CD4-positive, alpha-beta T cell (primary cell): ENCODE data around the gene WIPF1. TPM values are rescaled to one million over a fixed set of nuclear protein-coding genes. Genes with fewer than 3 reads are reported as not detected.
A peak's percentile ranks its signal among the peaks of the same experiment; 100 is the strongest.

Experiments used
- ATAC-seq: fragments of 200-7000 bp; cut with Tn5 transposase; one replicate; pipeline ENCODE4 v1.10.0; 2022; ENCODE audit warnings: mild to moderate bottlenecking; ENCODE audit not compliant: poor library complexity
- CTCF ChIA-PET: fragments of 350-600 bp; sonication (Branson Sonifier 250); formaldehyde crosslinking; loops from one replicate; lab custom pipeline; 2021; ENCODE audit warnings: antibody characterized with exemption, inconsistent platforms; lab: Charles Lee
- POLR2A ChIA-PET: fragments of 350-600 bp; sonication (Branson Sonifier 250); formaldehyde crosslinking; loops from one replicate; lab custom pipeline; 2021; ENCODE audit warnings: antibody characterized with exemption, inconsistent platforms; lab: Charles Lee
- DNase-seq, 14 experiments: peaks; one replicate each; pipeline ENCODE4 v3.0.0-alpha.2; 2013 to 2020; ENCODE audit warnings: mixed read lengths in 2 of 14
- H3K27ac ChIP-seq, 2 donors: one replicate each; pipeline versions ENCODE4 v1.5.1 to v1.7.0; 2013; ENCODE audit warnings: low read length in 2 of 2, low read depth in 1 of 2, mild to moderate bottlenecking in 1 of 2
- H3K27me3 ChIP-seq, 2 experiments: 1 replicate in 1 of 2; 2 replicates in 1 of 2; pipeline versions ENCODE4 v1.6.1 to v1.7.0; 2013; ENCODE audit warnings: low read length in 2 of 2, control low read depth in 1 of 2, mild to moderate bottlenecking in 1 of 2, moderate library complexity in 1 of 2; ENCODE audit not compliant: insufficient read depth in 2 of 2, control insufficient read depth in 1 of 2
- H3K36me3 ChIP-seq: one replicate; pipeline ENCODE4 v1.6.1; 2013; ENCODE audit warnings: low read length, control low read depth; ENCODE audit not compliant: insufficient read depth
- H3K4me1 ChIP-seq: one replicate; pipeline ENCODE4 v1.6.1; 2013; ENCODE audit warnings: low read length, control low read depth; ENCODE audit not compliant: insufficient read depth
- H3K4me3 ChIP-seq: one replicate; pipeline ENCODE4 v1.5.1; 2013; ENCODE audit warnings: mild to moderate bottlenecking, low read length, moderate library complexity
- H3K9me3 ChIP-seq, 2 experiments: 1 replicate in 1 of 2; 2 replicates in 1 of 2; pipeline versions ENCODE4 v1.6.1 to v1.7.0; 2013; ENCODE audit warnings: low read length in 2 of 2, mild to moderate bottlenecking in 2 of 2, control low read depth in 1 of 2, moderate library complexity in 1 of 2; ENCODE audit not compliant: control insufficient read depth in 1 of 2, insufficient read depth in 1 of 2
- H3K27ac Mint-ChIP-seq: one replicate; pipeline ENCODE4 v1.8.0; 2020; ENCODE audit warnings: mixed read lengths
- H3K27me3 Mint-ChIP-seq: one replicate; pipeline ENCODE4 v1.8.0; 2021; ENCODE audit warnings: mixed read lengths
- H3K36me3 Mint-ChIP-seq: one replicate; pipeline ENCODE4 v1.8.0; 2021; ENCODE audit warnings: low read depth, mixed read lengths
- H3K4me1 Mint-ChIP-seq: one replicate; pipeline ENCODE4 v1.8.0; 2021; ENCODE audit warnings: low read depth, mixed read lengths
- H3K4me3 Mint-ChIP-seq: one replicate; pipeline ENCODE4 v1.8.0; 2020; ENCODE audit warnings: mild to moderate bottlenecking, mixed read lengths
- H3K9me3 Mint-ChIP-seq: one replicate; pipeline ENCODE4 v1.8.0; 2020; ENCODE audit warnings: mixed read lengths
- intact Hi-C, 2 experiments: fragments of 100-400 bp; cut with DNase I in 1 of 2; cut with micrococcal nuclease in 1 of 2; formaldehyde crosslinking; loops; one replicate each; pipeline versions ENCODE4 v1.15.1 to v1.9.0; 2023 to 2025; cut with DNase I, micrococcal nuclease
- total RNA-seq, 174 experiments: library from RNA in 2 of 174; stranded (reverse) in 2 of 174; gene quantifications; one replicate each; pipeline ENCODE4 v1.2.3 and lab custom pipeline; 2021 to 2026
- TF ChIP-seq, protein P1 (sequence below): fragments of 200-600 bp; IDR thresholded peaks from one replicate; pipeline ENCODE4 v1.8.0; 2022; ENCODE audit warnings: antibody characterized with exemption, mild to moderate bottlenecking

The WIPF1 gene
- total RNA-seq, 2 experiments from 2014 or later: 237 to 264 TPM

DNA sequence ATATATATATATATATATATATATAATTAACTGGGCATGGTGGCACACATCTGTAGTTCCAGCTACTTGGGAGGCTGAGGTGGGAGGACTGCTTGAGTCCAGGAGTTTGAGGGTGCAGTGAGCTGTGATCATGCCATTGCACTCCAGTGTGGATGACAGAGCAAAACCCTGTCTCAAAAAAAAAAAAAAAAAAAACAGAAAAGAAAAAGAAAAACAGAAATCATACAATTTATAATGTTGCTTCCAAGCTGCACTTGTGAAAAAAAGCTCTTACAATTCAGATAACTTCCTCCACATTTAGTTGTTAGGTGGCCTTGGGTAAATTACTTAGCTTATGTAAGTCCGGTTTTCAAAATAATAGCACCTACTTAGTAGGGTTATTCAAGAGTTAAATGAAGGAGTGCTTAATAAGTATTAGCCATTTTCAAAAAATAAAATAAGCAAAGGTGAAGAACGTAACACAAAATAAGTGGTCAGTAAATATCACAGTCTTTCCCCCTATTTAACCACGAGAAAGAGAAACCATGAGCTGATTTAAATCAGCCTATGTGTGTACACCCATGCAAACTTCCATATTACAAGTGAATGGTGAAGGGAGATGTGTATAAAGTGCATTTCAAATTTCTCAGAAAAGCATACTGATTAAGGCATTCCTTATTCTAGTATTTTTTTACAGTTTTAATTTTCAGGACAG, 2.3 kb downstream of the WIPF1 start:
- H3K36me3 ChIP-seq: peaks cover 20% of the 10 kb centered on the region
- peak overlapping the region; percentile 86 to 91 for H3K27ac ChIP-seq
- peaks cover 48% of the 10 kb centered on the region for H3K4me1 ChIP-seq
- Mint-ChIP-seq H3K4me1 (peaks cover 62% of the 10 kb centered on the region), H3K27me3 (no peaks in the 10 kb centered on the region), H3K4me3 (peak overlapping the region; percentile 98), H3K36me3 (peaks cover 65% of the 10 kb centered on the region), H3K27ac (peak overlapping the region; percentile 95), H3K9me3 (no peaks in the 10 kb centered on the region)
- no peaks in the 10 kb centered on the region for H3K9me3 ChIP-seq
- H3K27me3 ChIP-seq: no peaks in the 10 kb centered on the region
- ChIA-PET CTCF (interaction anchor here (0.7 to 15.8 kb wide), 6 partner anchors 8 to 132 kb away, joined by 3 to 243 read pairs (median 5); no protein-coding TSS in a partner anchor), POLR2A (interaction anchor here (0.6 to 6.2 kb wide), 17 partner anchors 7 to 132 kb away, joined by 3 to 106 read pairs (median 7); partner anchors contain the start of gene GPR155)
- TF ChIP-seq, protein P1, sequence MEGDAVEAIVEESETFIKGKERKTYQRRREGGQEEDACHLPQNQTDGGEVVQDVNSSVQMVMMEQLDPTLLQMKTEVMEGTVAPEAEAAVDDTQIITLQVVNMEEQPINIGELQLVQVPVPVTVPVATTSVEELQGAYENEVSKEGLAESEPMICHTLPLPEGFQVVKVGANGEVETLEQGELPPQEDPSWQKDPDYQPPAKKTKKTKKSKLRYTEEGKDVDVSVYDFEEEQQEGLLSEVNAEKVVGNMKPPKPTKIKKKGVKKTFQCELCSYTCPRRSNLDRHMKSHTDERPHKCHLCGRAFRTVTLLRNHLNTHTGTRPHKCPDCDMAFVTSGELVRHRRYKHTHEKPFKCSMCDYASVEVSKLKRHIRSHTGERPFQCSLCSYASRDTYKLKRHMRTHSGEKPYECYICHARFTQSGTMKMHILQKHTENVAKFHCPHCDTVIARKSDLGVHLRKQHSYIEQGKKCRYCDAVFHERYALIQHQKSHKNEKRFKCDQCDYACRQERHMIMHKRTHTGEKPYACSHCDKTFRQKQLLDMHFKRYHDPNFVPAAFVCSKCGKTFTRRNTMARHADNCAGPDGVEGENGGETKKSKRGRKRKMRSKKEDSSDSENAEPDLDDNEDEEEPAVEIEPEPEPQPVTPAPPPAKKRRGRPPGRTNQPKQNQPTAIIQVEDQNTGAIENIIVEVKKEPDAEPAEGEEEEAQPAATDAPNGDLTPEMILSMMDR: no peak
- ATAC-seq: no peak
- peak in 2 of 14 experiments; percentile 48 to 68 for DNase-seq
- peak overlapping the region; percentile 69 for H3K4me3 ChIP-seq
- intact Hi-C loops: no loop called here

DNA sequence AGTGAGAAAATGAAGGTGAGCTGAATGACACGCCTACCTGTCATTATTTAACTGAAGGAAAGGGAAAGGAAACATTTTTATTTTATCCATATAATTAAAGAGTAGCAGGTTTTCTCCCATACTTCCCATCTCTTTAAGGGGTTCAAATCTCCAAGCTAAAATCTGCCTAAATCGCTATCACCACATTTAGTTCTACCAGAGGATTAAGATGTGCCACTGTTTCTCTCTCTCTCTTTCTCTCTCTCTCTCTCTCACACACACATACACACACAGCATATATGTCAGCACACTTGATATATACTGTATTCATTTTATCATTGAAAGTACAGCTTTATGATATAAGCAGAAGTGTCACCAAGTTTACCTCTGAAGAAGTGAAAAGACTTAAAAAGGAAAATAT, 3.1 kb downstream of the WIPF1 start:
- peaks cover 71% of the 10 kb centered on the region for H3K36me3 Mint-ChIP-seq
- peak overlapping the region; percentile 69 for H3K4me3 ChIP-seq

DNA sequence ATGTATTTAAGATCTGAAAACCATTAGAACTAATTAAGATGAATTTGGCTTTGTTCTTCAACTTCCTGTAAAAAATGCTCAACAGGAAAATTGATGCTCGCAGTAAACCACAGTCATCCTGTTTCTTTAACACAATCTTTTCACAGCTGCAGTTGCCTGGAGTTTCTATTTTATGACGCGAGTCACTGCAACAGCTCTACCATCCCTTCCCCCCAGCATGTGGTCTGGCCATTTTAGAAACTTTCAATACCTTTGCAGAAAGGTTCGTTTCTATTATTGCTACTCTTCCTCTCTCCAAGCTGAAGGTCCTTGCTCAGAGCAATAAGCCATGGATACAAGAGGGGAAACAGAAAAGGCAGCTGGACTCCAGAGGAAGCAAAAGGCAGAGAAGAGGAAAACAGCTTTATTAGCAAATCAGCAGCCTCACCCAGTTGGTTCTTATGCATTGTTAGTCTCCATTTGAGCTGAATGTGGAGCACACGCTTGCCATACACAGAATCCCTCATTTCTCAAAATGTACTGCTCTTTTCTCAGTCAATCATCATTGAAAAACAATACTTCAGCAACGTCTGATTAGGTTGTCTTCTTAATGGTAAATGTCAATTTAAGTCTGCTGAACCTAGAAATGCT, 3.9 kb downstream of the WIPF1 start:
- Mint-ChIP-seq H3K27me3 (no peaks in the 10 kb centered on the region), H3K36me3 (peaks cover 79% of the 10 kb centered on the region), H3K27ac (peak overlapping the region; percentile 95), H3K4me3 (peak overlapping the region; percentile 98), H3K9me3 (no peaks in the 10 kb centered on the region), H3K4me1 (peaks cover 61% of the 10 kb centered on the region)
- ChIA-PET CTCF (interaction anchor here (1.1 to 15.8 kb wide), 9 partner anchors 10 to 131 kb away, joined by 3 to 243 read pairs (median 4); no protein-coding TSS in a partner anchor), POLR2A (interaction anchor here (0.6 to 6.2 kb wide), 32 partner anchors 7 to 593 kb away, joined by 3 to 106 read pairs (median 5); partner anchors contain the start of genes GPR155 and SCRN3)
- H3K27ac ChIP-seq: peak overlapping the region; percentile 75 to 91
- H3K27me3 ChIP-seq: no peaks in the 10 kb centered on the region
- peak; percentile 40 to 95 (median 58) for DNase-seq
- peak; percentile 78 for ATAC-seq
- peaks cover 47% of the 10 kb centered on the region for H3K4me1 ChIP-seq
- H3K36me3 ChIP-seq: peaks cover 32% of the 10 kb centered on the region
- intact Hi-C loops: loop anchor here in 1 of 2 experiments (1.0 to 5.0 kb wide), 2 partner anchors 10 to 101 kb away; no protein-coding TSS in a partner anchor
- H3K4me3 ChIP-seq: peak overlapping the region; percentile 69
- no peaks in the 10 kb centered on the region for H3K9me3 ChIP-seq
- TF ChIP-seq, protein P1: no peak

More for the DNA sequence above, 3.1 kb downstream of the WIPF1 start:
- intact Hi-C loops: loop anchor here in 1 of 2 experiments (5.0 kb wide), 1 partner anchor 102 kb away; no protein-coding TSS in a partner anchor
- DNase-seq (peak in 2 of 14 experiments; percentile 46 to 60), ATAC-seq (no peak)
- H3K9me3 ChIP-seq: no peaks in the 10 kb centered on the region
- no peaks in the 10 kb centered on the region for H3K27me3 ChIP-seq
- Mint-ChIP-seq H3K9me3 (no peaks in the 10 kb centered on the region), H3K4me1 (peaks cover 61% of the 10 kb centered on the region), H3K27me3 (no peaks in the 10 kb centered on the region), H3K4me3 (peak overlapping the region; percentile 98), H3K27ac (peak overlapping the region; percentile 95)
- peaks cover 47% of the 10 kb centered on the region for H3K4me1 ChIP-seq
- ChIA-PET POLR2A (interaction anchor here (0.6 to 6.2 kb wide), 25 partner anchors 8 to 594 kb away, joined by 3 to 106 read pairs (median 5); partner anchors contain the start of genes GPR155 and SCRN3), CTCF (interaction anchor here (1.3 to 15.8 kb wide), 7 partner anchors 9 to 131 kb away, joined by 3 to 243 read pairs (median 4); no protein-coding TSS in a partner anchor)
- TF ChIP-seq, protein P1: no peak
- peaks cover 25% of the 10 kb centered on the region for H3K36me3 ChIP-seq
- peak overlapping the region; percentile 75 to 91 for H3K27ac ChIP-seq
